IMR-90 (cell line): Measurements from ENCODE around the gene ADPRHL1.

Experiments used
- CEBPB ChIP-seq: IDR thresholded peaks from 2 replicates; pipeline ENCODE4 v1.6.1; 2012; ENCODE audit warnings: low read depth, low read length, improper control_type of control experiment
- CTCF ChIP-seq: conservative IDR thresholded peaks from 2 replicates; pipeline ENCODE4 v1.5.1; 2012; ENCODE audit warnings: mild to moderate bottlenecking, low read depth, low read length, improper control_type of control experiment
- MXI1 ChIP-seq: IDR thresholded peaks from 2 replicates; pipeline ENCODE4 v1.6.1; 2012; ENCODE audit warnings: low read depth, mild to moderate bottlenecking, low read length, moderate library complexity, borderline replicate concordance
- POLR2A ChIP-seq: IDR thresholded peaks from 2 replicates; pipeline ENCODE4 v1.6.1; 2012; ENCODE audit warnings: mild to moderate bottlenecking, low read depth, low read length
- RAD21 ChIP-seq: IDR thresholded peaks from 2 replicates; pipeline ENCODE4 v1.6.1; 2012; ENCODE audit warnings: low read length, improper control_type of control experiment
- RFX5 ChIP-seq: IDR thresholded peaks from 2 replicates; pipeline ENCODE4 v1.8.0; 2012; ENCODE audit warnings: low read depth, mild to moderate bottlenecking, low read length, moderate library complexity

GRCh38 chr13:113464476-113464875 lies 11.2 kb upstream of the ADPRHL1 start:
- TF ChIP-seq CTCF (no peak), MXI1 (no peak), POLR2A (no peak), RFX5 (no peak), RAD21 (no peak), CEBPB (no peak)
